ENCODE data around the gene P3H2.

Gene P3H2

DNA sequence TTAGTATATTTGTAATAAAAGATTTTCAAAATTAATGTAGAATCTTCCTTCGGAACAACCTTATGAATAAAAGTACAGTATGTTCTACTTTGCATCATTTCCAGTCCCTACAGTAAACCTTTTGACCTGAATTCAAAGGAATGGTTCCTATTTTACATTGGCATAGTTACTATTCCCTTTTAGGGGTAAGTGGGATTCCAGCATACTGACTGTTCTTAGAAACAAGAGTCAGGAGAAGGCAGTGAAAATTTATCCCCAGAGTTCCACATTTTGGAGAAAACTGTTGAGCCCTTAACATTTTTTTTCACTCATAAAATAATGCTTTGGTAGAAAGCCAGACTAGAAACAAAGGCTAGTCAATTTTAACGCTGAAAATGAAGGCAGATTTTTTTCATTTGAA is 78.1 kb downstream of the P3H2 start:
- TF ChIP-seq, protein P1, sequence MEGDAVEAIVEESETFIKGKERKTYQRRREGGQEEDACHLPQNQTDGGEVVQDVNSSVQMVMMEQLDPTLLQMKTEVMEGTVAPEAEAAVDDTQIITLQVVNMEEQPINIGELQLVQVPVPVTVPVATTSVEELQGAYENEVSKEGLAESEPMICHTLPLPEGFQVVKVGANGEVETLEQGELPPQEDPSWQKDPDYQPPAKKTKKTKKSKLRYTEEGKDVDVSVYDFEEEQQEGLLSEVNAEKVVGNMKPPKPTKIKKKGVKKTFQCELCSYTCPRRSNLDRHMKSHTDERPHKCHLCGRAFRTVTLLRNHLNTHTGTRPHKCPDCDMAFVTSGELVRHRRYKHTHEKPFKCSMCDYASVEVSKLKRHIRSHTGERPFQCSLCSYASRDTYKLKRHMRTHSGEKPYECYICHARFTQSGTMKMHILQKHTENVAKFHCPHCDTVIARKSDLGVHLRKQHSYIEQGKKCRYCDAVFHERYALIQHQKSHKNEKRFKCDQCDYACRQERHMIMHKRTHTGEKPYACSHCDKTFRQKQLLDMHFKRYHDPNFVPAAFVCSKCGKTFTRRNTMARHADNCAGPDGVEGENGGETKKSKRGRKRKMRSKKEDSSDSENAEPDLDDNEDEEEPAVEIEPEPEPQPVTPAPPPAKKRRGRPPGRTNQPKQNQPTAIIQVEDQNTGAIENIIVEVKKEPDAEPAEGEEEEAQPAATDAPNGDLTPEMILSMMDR (IDR thresholded peaks at IDR 0.05; ENCODE audit: low read length, missing control alignments): no peak
- DNase-seq (ENCODE audit: low read depth): no peak
- H3K4me3 ChIP-seq (replicated peaks; ENCODE audit: low read depth, low read length): no peak overlapping the region

DNA sequence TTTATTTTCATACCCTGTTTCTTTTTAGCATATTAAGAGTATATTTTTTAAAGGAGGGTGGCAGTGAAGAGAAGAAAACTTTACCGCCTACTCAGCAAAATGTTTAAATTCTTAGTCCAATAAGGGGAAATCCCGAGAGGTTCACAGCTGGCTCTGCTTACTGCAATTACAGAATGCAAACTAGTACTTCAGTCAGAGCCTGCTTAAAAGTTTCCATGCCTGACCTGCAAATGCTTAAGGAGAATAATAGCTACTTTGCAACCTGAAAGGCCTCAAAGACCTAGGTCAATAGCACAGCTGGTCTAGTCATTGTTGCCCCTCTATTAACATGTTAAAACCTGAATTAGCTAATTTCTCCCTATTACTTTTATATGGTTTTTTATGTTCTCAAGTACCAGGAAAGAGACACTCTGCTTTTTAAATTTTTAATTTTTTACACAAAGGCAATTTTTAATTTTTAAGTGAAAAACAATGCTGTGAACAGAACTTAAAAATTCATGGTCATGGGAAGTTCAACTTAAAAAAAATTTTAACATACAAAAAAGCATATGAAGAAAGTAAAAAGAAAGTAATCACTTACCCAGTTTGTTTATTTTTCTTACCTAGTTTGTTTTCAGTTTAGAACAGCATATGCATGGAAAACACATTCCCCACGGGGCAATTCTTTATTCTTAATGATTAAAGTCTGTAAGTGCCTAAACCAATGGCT is 79.2 kb downstream of the P3H2 start:
- TF ChIP-seq, protein P1 (IDR thresholded peaks at IDR 0.05; ENCODE audit: low read length, missing control alignments): no peak
- H3K4me3 ChIP-seq (replicated peaks; ENCODE audit: low read depth, low read length): no peak overlapping the region
- DNase-seq (ENCODE audit: low read depth): peak; percentile 41

DNA sequence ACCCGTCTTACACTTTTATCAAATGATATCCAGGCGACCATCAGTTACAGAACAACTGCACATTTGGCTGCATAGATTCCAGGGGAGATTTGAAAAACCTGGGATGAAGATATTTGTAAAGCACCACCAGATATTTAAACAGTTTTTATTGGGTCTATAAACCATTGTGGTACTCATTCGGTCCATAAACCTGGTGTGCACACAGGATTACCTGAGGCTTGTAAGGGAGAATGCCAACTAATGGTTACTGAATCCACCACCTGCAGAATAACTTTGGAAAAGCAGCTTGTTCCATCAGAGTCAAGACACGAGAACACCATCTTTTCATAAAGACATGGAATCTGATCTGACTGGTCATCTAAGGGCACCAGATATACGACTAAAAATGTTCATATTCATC is 80.6 kb downstream of the P3H2 start:
- TF ChIP-seq, protein P1 (IDR thresholded peaks at IDR 0.05; ENCODE audit: low read length, missing control alignments): no peak
- no peak overlapping the region for H3K4me3 ChIP-seq (replicated peaks; ENCODE audit: low read depth, low read length)
- DNase-seq (ENCODE audit: low read depth): no peak

DNA sequence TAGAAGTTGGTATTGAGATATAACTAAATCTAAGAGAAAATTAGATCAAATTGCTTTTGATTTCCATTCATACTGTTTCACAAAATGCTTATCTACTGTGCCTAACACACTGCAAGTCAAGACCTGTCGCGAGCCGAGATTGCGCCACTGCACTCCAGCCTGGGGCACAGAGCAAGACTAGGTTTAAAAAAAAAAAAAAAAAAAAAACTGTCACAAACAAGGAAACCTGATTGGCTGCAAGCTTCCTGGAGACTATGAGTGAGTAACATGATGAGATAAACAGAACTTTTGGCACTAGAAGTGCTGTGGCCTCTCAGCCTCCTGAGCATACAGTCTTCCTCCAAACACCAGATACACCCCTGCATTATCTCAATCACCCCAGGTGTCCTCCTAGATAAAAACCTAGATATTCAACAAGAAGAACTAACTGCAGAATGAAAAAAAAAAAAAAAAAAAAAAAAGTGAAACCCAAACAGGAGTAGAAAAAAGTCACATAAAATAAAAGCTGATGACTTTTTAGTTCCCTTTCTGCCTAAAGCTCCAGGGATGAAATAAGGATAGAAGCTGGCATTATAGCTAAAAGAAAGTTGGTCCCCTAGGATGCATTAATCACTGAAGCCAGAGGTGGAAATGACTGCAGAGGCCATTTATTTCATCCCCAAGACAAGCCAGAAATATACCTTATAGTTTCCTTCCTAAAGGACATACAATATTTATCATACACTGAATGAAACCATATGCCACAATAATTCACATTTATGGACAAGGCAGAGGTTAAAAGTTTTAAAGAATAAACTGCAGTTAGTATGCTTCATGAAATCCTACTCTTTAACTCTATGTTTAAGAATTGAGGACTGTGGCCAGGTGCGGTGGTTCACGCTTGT is 82.4 kb downstream of the P3H2 start:
- TF ChIP-seq, protein P1 (IDR thresholded peaks at IDR 0.05; ENCODE audit: low read length, missing control alignments): no peak
- peak; percentile 78 for DNase-seq (ENCODE audit: low read depth)
- no peak overlapping the region for H3K4me3 ChIP-seq (replicated peaks; ENCODE audit: low read depth, low read length)

DNA sequence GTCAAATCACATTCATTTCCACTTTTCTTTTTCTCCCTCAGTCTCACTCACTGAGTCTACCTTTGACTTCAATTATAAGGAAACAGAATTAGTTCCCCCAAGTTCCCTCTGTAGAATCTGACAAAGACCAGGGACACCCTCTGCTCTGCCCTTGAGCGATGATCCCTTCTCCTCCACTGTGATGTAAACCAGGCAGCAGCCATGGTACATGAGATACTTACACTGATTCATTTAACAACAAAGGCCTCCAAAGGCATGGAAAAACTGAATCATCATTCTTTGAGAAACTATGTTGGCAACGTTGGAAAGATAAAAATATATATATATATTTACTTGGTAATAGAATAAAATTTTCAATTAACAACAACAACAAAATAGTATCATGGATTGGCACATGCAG is 84.1 kb downstream of the P3H2 start:
- DNase-seq (ENCODE audit: low read depth): peak; percentile 71
- TF ChIP-seq, protein P1 (IDR thresholded peaks at IDR 0.05; ENCODE audit: low read length, missing control alignments): no peak
- no peak overlapping the region for H3K4me3 ChIP-seq (replicated peaks; ENCODE audit: low read depth, low read length)

DNA sequence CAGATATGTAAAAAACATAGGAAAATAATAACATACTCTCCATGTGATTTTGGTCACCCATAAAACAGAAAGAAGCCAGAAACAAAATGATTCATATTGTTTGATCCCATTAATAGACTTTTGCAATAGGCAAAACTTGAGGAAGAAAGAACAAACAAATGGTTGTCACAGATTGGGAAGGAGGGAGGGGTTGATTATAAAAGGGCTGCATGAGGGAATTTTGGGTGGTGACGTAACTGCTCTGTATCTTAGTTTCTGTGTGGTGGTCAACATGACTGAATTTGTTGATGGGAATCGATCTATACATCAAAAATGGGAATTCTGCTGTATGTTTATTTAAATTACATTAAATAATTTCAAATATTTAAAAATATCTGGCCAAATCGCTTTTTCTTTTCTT is 86.3 kb downstream of the P3H2 start:
- no peak overlapping the region for H3K4me3 ChIP-seq (replicated peaks; ENCODE audit: low read depth, low read length)
- DNase-seq (ENCODE audit: low read depth): no peak
- TF ChIP-seq, protein P1 (IDR thresholded peaks at IDR 0.05; ENCODE audit: low read length, missing control alignments): no peak

Measured in fibroblast of pulmonary artery (primary cell).